H1 (cell line): Measurements from ENCODE around the gene CYTH1.

Experiments used
- CEBPB ChIP-seq: IDR thresholded peaks from 2 replicates; pipeline ENCODE4 v1.6.1; 2012; ENCODE audit warnings: low read depth, low read length
- EP300 ChIP-seq, 2 experiments: IDR thresholded peaks; 1 replicate in 1 of 2; 2 replicates in 1 of 2; pipeline ENCODE4 v1.6.1; 2011 to 2012; ENCODE audit warnings: low read depth in 2 of 2, low read length in 2 of 2, mild to moderate bottlenecking in 2 of 2, borderline replicate concordance in 1 of 2, inconsistent platforms in 1 of 2, moderate library complexity in 1 of 2
- EZH2 ChIP-seq: fragments of 200-600 bp; sonication (generic); IDR thresholded peaks from 2 replicates; pipeline ENCODE4 v1.7.1; 2012; ENCODE audit warnings: low read depth, mild to moderate bottlenecking, moderate library complexity, low read length, inconsistent platforms; ENCODE audit not compliant: severe bottlenecking
- GABPA ChIP-seq: IDR thresholded peaks from 2 replicates; pipeline ENCODE4 v1.6.1; 2011; ENCODE audit warnings: mild to moderate bottlenecking, low read length, moderate library complexity, borderline replicate concordance; ENCODE audit not compliant: insufficient read depth
- KDM5A ChIP-seq: fragments of 200-600 bp; IDR thresholded peaks from 2 replicates; pipeline ENCODE4 v1.7.1; 2012; ENCODE audit warnings: mild to moderate bottlenecking, low read length, inconsistent platforms, mixed read lengths
- POLR2A ChIP-seq, 2 experiments: IDR thresholded peaks; 1 replicate in 1 of 2; 2 replicates in 1 of 2; pipeline ENCODE4 v1.6.1; 2011; ENCODE audit warnings: low read depth in 2 of 2, low read length in 2 of 2, mild to moderate bottlenecking in 2 of 2; ENCODE audit errors: control extremely low read depth in 1 of 2
- POLR2AphosphoS5 ChIP-seq: IDR thresholded peaks from 2 replicates; pipeline ENCODE4 v1.6.1; 2011; ENCODE audit warnings: low read depth, low read length
- RAD21 ChIP-seq, 2 experiments: IDR thresholded peaks in 1 of 2; conservative IDR thresholded peaks in 1 of 2; 2 replicates each; pipeline ENCODE4 v1.6.1; 2011; ENCODE audit warnings: low read depth in 2 of 2, low read length in 2 of 2, improper control_type of control experiment in 1 of 2, inconsistent platforms in 1 of 2, mild to moderate bottlenecking in 1 of 2, moderate library complexity in 1 of 2
- ZNF274 ChIP-seq: IDR thresholded peaks from 2 replicates; pipeline ENCODE4 v1.7.0; 2012; ENCODE audit warnings: low read length, borderline replicate concordance; ENCODE audit errors: extremely low read depth
- TF ChIP-seq, protein P1 (sequence below), 3 experiments: IDR thresholded peaks; 1 replicate in 2 of 3; 2 replicates in 1 of 3; pipeline versions ENCODE4 v1.5.1 to v1.6.1; 2011; ENCODE audit warnings: low read length in 3 of 3, mild to moderate bottlenecking in 3 of 3, inconsistent platforms in 2 of 3, low read depth in 1 of 3, moderate library complexity in 1 of 3; ENCODE audit not compliant: insufficient read depth in 1 of 3; ENCODE audit errors: control extremely low read depth in 1 of 3
- TF ChIP-seq, protein P2 (sequence below): IDR thresholded peaks from 2 replicates; pipeline ENCODE4 v1.6.1; 2012; ENCODE audit warnings: inconsistent platforms
- TF ChIP-seq, protein P3 (sequence below): IDR thresholded peaks from 2 replicates; pipeline ENCODE4 v1.6.1; 2011; ENCODE audit warnings: low read length, improper control_type of control experiment

DNA sequence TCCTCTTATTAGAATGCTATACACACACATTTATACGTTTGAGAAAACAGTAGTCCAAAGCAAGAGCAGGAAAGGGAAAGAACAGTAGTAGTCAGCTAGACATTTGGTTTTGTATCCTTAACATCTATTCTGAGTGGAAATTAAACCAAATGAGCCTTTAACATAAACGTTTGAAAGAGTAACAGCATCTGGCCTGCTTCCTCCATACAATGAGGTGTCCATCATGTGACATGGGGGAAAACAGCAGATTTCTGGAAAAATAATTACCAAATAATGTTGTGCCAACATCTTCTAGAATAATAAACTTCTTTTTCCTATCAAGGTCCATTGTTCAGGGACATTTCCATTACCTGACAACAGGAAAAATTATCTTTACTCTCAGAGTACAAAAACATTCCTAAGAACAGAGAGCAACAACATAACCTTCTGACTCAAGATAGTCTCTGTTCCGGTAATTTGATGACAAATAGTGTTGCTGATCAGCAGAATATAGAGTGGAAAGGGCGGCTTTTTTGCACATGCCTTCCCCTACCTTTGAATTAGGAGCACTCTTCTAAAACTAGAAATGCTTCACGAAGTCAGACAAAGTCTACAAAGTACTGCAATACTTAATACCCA lies 20.2 kb downstream of the CYTH1 start:
- TF ChIP-seq EZH2 (no peak), POLR2A (IDR thresholded peaks at IDR 0.05; ENCODE audit: control extremely low read depth in 1 of 2, low read depth in 2 of 2, low read length in 2 of 2) (no peak), POLR2AphosphoS5 (no peak), GABPA (no peak), CEBPB (no peak), EP300 (IDR thresholded peaks at IDR 0.05; ENCODE audit: borderline replicate concordance in 1 of 2, low read depth in 2 of 2, low read length in 2 of 2) (no peak), RAD21 (IDR thresholded peaks at IDR 0.05 in 1 of 2, conservative IDR thresholded peaks at IDR 0.05 in 1 of 2; ENCODE audit: low read depth in 2 of 2, low read length in 2 of 2) (no peak), ZNF274 (no peak), KDM5A (no peak)
- TF ChIP-seq, protein P1, sequence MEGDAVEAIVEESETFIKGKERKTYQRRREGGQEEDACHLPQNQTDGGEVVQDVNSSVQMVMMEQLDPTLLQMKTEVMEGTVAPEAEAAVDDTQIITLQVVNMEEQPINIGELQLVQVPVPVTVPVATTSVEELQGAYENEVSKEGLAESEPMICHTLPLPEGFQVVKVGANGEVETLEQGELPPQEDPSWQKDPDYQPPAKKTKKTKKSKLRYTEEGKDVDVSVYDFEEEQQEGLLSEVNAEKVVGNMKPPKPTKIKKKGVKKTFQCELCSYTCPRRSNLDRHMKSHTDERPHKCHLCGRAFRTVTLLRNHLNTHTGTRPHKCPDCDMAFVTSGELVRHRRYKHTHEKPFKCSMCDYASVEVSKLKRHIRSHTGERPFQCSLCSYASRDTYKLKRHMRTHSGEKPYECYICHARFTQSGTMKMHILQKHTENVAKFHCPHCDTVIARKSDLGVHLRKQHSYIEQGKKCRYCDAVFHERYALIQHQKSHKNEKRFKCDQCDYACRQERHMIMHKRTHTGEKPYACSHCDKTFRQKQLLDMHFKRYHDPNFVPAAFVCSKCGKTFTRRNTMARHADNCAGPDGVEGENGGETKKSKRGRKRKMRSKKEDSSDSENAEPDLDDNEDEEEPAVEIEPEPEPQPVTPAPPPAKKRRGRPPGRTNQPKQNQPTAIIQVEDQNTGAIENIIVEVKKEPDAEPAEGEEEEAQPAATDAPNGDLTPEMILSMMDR (IDR thresholded peaks at IDR 0.05; ENCODE audit: control extremely low read depth in 1 of 3, insufficient read depth in 1 of 3, low read depth in 1 of 3, low read length in 3 of 3): no peak
- TF ChIP-seq, protein P2, sequence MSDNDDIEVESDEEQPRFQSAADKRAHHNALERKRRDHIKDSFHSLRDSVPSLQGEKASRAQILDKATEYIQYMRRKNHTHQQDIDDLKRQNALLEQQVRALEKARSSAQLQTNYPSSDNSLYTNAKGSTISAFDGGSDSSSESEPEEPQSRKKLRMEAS: no peak
- TF ChIP-seq, protein P3, sequence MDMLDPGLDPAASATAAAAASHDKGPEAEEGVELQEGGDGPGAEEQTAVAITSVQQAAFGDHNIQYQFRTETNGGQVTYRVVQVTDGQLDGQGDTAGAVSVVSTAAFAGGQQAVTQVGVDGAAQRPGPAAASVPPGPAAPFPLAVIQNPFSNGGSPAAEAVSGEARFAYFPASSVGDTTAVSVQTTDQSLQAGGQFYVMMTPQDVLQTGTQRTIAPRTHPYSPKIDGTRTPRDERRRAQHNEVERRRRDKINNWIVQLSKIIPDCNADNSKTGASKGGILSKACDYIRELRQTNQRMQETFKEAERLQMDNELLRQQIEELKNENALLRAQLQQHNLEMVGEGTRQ: no peak
